Panc1 (cell line): Measurements from ENCODE around the gene CLCC1. TPM values are rescaled to one million over a fixed set of nuclear protein-coding genes. Genes with fewer than 3 reads are reported as not detected.

Source experiments
- ATAC-seq: fragments of 200-7000 bp; cut with Tn5 transposase; 2 replicates; pipeline ENCODE4 v1.9.1; 2020; ENCODE audit warnings: mild to moderate bottlenecking, moderate library complexity
- BruUV-seq: library from RNA; stranded (reverse); fragments of 400-500 nt; replicated peaks from 2 replicates; lab custom pipeline; 2021; lab: Mats Ljungman, UMichigan
- CTCF ChIA-PET: fragments of 300-600 bp; sonication (Branson Sonifier 250); formaldehyde crosslinking; loops from one replicate; lab custom pipeline; 2022; ENCODE audit warnings: antibody characterized with exemption; lab: Charles Lee
- POLR2A ChIA-PET: fragments of 300-600 bp; sonication (Branson Sonifier 250); formaldehyde crosslinking; loops from one replicate; lab custom pipeline; 2022; ENCODE audit warnings: antibody characterized with exemption; lab: Charles Lee
- DNase-seq: peaks from one replicate; pipeline ENCODE4 v3.0.0-alpha.2; 2010; ENCODE audit warnings: low read depth, low spot score
- H3K27ac ChIP-seq: 2 replicates; pipeline ENCODE4 v1.5.1; 2011; ENCODE audit warnings: mild to moderate bottlenecking, low read length, inconsistent platforms
- H3K27me3 ChIP-seq: fragments of 200-500 bp; sonication (Bioruptor generic); 2 replicates; pipeline ENCODE4 v1.6.0; 2014; ENCODE audit warnings: low read length, inconsistent platforms; ENCODE audit not compliant: control insufficient read depth, insufficient read depth
- H3K36me3 ChIP-seq: fragments of 200-500 bp; sonication (Bioruptor generic); 2 replicates; pipeline ENCODE4 v1.5.1; 2014; ENCODE audit warnings: inconsistent platforms, mild to moderate bottlenecking, low read length, moderate library complexity; ENCODE audit not compliant: control insufficient read depth, insufficient read depth
- H3K4me1 ChIP-seq: 2 replicates; pipeline ENCODE4 v1.5.1; 2011; ENCODE audit warnings: inconsistent platforms, mild to moderate bottlenecking, low read length, moderate library complexity; ENCODE audit not compliant: control insufficient read depth, insufficient read depth
- H3K4me3 ChIP-seq, 2 experiments: 2 replicates each; pipeline ENCODE4 v1.5.1; 2011 to 2012; ENCODE audit warnings: low read depth in 2 of 2, low read length in 2 of 2, mild to moderate bottlenecking in 2 of 2, inconsistent platforms in 1 of 2, moderate library complexity in 1 of 2
- H3K9me3 ChIP-seq: fragments of 200-500 bp; sonication (Bioruptor generic); 2 replicates; pipeline ENCODE4 v1.5.1; 2014; ENCODE audit warnings: low read depth, mild to moderate bottlenecking, inconsistent platforms, low read length, moderate library complexity; ENCODE audit not compliant: control insufficient read depth, insufficient read depth
- CTCF ChIP-seq: fragments of 450-650 bp; IDR thresholded peaks from 2 replicates; pipeline ENCODE4 v1.5.1; 2017; ENCODE audit warnings: mild to moderate bottlenecking
- POLR2AphosphoS5 ChIP-seq: IDR thresholded peaks from 2 replicates; pipeline ENCODE4 v1.6.1; 2012; ENCODE audit warnings: mild to moderate bottlenecking, low read depth, low read length, moderate library complexity
- REST ChIP-seq, 2 experiments: IDR thresholded peaks; 2 replicates each; pipeline ENCODE4 v1.6.1; 2011 to 2012; ENCODE audit warnings: low read depth in 2 of 2, control low read depth in 1 of 2, low read length in 1 of 2, mild to moderate bottlenecking in 1 of 2, moderate library complexity in 1 of 2; ENCODE audit not compliant: insufficient read depth in 1 of 2
- SIN3A ChIP-seq: IDR thresholded peaks from 2 replicates; pipeline ENCODE4 v1.6.1; 2012; ENCODE audit warnings: low read depth, mild to moderate bottlenecking, low read length, moderate library complexity, borderline replicate concordance; ENCODE audit not compliant: insufficient read depth
- TCF7L2 ChIP-seq: IDR thresholded peaks from 2 replicates; pipeline ENCODE4 v1.6.1; 2011; ENCODE audit warnings: mild to moderate bottlenecking, low read depth, low read length, inconsistent platforms
- in situ Hi-C: cut with HindIII; loops from 2 replicates; pipeline ENCODE4 v1.10.0; 2016; ENCODE audit warnings: low sequenced_read_pairs, low pct_unique_long_range_greater_than_20kb
- intact Hi-C: fragments of 100-400 bp; cut with micrococcal nuclease; formaldehyde crosslinking; loops from one replicate; pipeline ENCODE4 v1.10.0; 2022; ENCODE audit not compliant: unreplicated experiment
- total RNA-seq: library from RNA; stranded (reverse); gene quantifications from one replicate; pipeline ENCODE4 v1.2.1, GENCODE V29; 2021; ENCODE audit not compliant: unreplicated experiment

CLCC1 gene
- total RNA-seq, 1 experiment from 2014 or later: 28.4 TPM

DNA sequence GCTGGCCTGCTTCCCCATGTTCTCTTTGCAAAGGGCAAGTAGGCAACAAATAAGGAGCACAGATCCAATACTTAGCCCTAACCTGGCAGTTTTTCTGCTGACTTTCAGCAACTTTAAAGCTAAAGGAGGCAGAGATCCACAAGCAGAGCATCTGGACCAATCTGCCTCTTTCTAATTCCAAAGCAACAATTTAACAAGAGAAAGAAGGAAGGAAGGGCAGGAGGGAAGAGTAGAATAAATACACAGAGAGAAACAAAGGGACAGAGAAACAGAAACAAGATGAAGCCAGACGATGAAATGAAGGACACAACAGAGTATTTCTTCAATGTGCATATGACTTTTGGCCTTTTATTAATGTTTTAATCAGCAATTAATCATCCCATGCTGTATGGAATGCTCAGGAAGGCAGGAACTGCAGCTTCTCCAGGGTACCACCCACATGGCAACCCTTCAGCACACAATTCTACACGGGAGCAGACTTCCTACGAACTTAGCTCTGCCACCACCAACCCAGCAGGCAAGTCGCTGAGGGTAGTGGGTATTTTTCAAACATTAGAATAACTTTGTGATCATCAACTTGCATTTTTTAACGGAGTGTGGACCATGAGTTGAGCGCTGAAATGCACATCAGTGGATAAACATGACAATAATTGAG is 15.3 kb downstream of the CLCC1 start:
- ChIA-PET CTCF (no interaction called here), POLR2A (no interaction called here)
- intact Hi-C loops (no loop called here), in situ Hi-C loops (no loop called here)
- no peaks in the 10 kb centered on the region for H3K9me3 ChIP-seq
- no peak overlapping the region for H3K27ac ChIP-seq
- TF ChIP-seq TCF7L2: no peak
- TF ChIP-seq REST (IDR thresholded peaks at IDR 0.05; ENCODE audit: insufficient read depth in 1 of 2, low read depth in 2 of 2, low read length in 1 of 2): no peak
- no peak for TF ChIP-seq POLR2AphosphoS5
- no peak for TF ChIP-seq SIN3A
- TF ChIP-seq CTCF: no peak
- no peaks in the 10 kb centered on the region for H3K27me3 ChIP-seq
- H3K4me1 ChIP-seq: no peaks in the 10 kb centered on the region
- DNase-seq (no peak), ATAC-seq (no peak)
- no TSS peak for BruUV-seq
- H3K4me3 ChIP-seq: no peak overlapping the region
- H3K36me3 ChIP-seq: no peaks in the 10 kb centered on the region; the same call in 1 of the 2 replicates

DNA sequence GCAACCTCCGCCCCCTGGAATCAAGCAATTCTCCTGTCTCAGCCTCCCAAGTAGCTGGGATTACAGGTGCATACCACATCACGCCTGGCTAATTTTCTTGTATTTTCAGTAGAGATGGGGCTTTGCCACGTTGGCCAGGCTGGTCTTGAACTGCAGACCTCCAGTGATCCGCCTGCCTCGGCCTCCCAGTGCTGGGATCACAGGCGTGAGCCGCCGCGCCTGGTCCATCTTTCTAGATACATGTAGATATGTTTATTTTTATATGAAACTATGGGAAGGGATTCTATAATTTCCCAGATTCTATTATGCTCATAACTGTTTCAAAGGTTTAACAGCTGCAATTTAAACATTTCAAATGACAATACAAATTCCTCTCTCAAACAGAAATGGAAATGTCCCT is 27.1 kb downstream of the CLCC1 start:
- ChIA-PET POLR2A (interaction anchor here (0.6 kb wide), 1 partner anchor 122 kb away, joined by 5 read pairs; no protein-coding TSS in a partner anchor), CTCF (interaction anchor here (0.6 kb wide), 1 partner anchor 165 kb away, joined by 3 read pairs; no protein-coding TSS in a partner anchor)
- Histone ChIP-seq H3K4me3 (no peak overlapping the region), H3K36me3 (peaks cover 26% of the 10 kb centered on the region), H3K4me1 (no peaks in the 10 kb centered on the region), H3K27me3 (no peaks in the 10 kb centered on the region), H3K27ac (no peak overlapping the region), H3K9me3 (no peaks in the 10 kb centered on the region)
- intact Hi-C loops (no loop called here), in situ Hi-C loops (no loop called here)
- BruUV-seq: no TSS peak
- ATAC-seq (no peak), DNase-seq (no peak)
- TF ChIP-seq CTCF (no peak), SIN3A (no peak), POLR2AphosphoS5 (no peak), REST (IDR thresholded peaks at IDR 0.05; ENCODE audit: insufficient read depth in 1 of 2, low read depth in 2 of 2, low read length in 1 of 2) (no peak), TCF7L2 (no peak)
